ENCODE measurements around the gene SAMD9. TPM values are rescaled to one million over a fixed set of nuclear protein-coding genes. Genes with fewer than 3 reads are reported as not detected.

Gene SAMD9
- total RNA-seq, 1 experiment from 2014 or later = 74.8 TPM

DNA sequence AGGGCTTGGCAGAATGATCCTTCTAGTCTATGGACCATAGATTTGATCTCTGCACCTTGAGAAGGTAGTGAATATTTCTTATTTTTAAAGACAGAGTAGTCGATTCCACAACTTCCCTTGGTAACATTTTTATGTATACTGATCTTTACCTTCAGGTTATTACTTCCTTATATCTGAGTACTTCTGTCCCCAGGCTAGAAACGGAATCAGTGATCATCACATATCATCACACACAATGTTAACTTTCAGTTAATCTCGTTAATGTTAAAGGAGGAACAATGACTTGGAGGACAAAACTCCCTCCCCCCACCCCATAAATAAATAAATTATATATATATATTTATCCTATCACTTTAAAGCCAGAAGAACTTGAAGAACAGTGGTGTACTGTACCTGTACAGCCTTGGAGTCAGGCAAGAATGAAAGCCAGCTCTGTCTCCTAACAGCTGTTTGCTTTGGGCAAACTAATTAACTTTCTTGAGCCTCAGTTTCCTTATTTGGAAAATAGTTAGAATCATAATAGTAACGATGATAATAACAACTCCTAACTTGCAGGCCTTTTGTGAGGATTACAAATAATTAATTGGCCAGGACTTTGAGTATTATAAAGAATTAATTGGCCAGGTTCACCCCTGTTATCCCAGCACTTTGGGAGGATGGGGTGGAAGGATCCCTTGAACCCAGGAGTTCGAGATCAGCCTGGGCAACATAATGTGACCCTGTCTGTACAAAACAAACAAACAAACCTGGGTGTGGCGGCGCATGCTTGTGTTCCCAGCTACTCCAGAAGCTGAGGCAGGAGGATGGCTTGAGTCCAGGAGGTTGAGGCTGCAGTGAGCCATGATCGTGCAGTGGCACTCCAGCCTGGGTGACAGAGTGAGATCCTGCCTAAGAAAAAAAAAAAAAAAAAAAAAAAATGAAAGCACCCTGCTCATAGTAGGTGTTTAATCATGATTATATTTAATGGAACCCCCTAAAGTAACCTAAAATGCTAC is 63.5 kb downstream of the SAMD9 start:
- intact Hi-C loops (cut with micrococcal nuclease; ENCODE audit: unreplicated experiment) = loop anchor here (10.0 kb wide), 1 partner anchor 529 kb away; the partner anchor contains the start of genes PEX1 and RBM48
- TF ChIP-seq, protein P1, sequence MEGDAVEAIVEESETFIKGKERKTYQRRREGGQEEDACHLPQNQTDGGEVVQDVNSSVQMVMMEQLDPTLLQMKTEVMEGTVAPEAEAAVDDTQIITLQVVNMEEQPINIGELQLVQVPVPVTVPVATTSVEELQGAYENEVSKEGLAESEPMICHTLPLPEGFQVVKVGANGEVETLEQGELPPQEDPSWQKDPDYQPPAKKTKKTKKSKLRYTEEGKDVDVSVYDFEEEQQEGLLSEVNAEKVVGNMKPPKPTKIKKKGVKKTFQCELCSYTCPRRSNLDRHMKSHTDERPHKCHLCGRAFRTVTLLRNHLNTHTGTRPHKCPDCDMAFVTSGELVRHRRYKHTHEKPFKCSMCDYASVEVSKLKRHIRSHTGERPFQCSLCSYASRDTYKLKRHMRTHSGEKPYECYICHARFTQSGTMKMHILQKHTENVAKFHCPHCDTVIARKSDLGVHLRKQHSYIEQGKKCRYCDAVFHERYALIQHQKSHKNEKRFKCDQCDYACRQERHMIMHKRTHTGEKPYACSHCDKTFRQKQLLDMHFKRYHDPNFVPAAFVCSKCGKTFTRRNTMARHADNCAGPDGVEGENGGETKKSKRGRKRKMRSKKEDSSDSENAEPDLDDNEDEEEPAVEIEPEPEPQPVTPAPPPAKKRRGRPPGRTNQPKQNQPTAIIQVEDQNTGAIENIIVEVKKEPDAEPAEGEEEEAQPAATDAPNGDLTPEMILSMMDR (IDR thresholded peaks at IDR 0.05; ENCODE audit: unreplicated experiment) = no peak

DNA sequence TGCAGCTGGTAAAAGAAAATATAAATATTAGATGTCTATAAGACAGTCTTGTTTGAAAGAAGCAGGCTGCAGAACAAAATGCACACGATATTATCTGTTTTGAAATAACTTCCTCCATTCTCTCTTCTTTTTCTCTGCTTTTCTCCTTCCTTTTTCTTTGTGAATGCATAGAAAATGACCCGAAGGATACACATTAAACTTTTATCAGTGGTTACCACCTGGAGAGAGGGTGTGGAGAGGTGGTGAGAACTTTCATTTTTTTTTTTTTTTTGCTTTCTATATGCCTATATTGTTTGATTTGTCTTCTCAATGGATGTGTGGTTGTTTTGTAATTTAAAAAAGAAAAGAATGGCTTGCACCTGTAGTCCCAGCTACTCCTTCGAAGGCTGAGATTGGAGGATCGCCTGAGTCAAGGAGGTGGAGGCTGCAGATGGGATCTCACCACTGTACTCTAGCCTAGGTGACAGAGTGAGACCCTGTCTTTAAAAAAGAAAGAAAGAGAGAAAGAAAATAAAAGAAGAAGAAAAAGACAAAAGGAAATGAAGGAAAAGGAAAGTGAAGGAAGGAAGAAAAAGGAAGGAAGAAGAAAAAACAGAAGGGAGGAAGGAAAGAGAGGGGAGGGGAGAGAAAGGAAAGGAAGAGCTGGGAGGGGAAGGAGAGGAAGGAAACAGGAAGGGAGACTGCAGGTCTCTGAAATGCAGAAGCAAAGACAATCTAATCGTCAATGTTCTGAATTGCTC is 64.4 kb downstream of the SAMD9 start:
- CTCF ChIA-PET = no interaction called here
- no peaks in the 10 kb centered on the region for H3K27me3 Mint-ChIP-seq (ENCODE audit: unreplicated experiment)
- no peaks in the 10 kb centered on the region for H3K9me3 Mint-ChIP-seq (ENCODE audit: low read depth, unreplicated experiment)
- TF ChIP-seq, protein P1 (IDR thresholded peaks at IDR 0.05; ENCODE audit: unreplicated experiment) = no peak
- DNase-seq = no peak
- peaks cover 9% of the 10 kb centered on the region for H3K4me1 Mint-ChIP-seq (ENCODE audit: low read depth, unreplicated experiment)
- H3K4me3 Mint-ChIP-seq (ENCODE audit: low read depth, unreplicated experiment) = no peak overlapping the region
- intact Hi-C loops (cut with micrococcal nuclease; ENCODE audit: unreplicated experiment) = loop anchor here (10.0 kb wide), 1 partner anchor 529 kb away; the partner anchor contains the start of genes PEX1 and RBM48
- no peak overlapping the region for H3K27ac Mint-ChIP-seq (ENCODE audit: unreplicated experiment)
- no TSS peak for BruUV-seq (replicated peaks)
- no peaks in the 10 kb centered on the region for H3K36me3 Mint-ChIP-seq (ENCODE audit: insufficient read depth, unreplicated experiment)

More for the DNA sequence above, 63.5 kb downstream of the SAMD9 start:
- Mint-ChIP-seq H3K9me3 (ENCODE audit: low read depth, unreplicated experiment) (no peaks in the 10 kb centered on the region), H3K36me3 (ENCODE audit: insufficient read depth, unreplicated experiment) (no peaks in the 10 kb centered on the region), H3K4me3 (ENCODE audit: low read depth, unreplicated experiment) (no peak overlapping the region), H3K27me3 (ENCODE audit: unreplicated experiment) (no peaks in the 10 kb centered on the region), H3K4me1 (ENCODE audit: low read depth, unreplicated experiment) (peaks cover 9% of the 10 kb centered on the region), H3K27ac (ENCODE audit: unreplicated experiment) (no peak overlapping the region)
- CTCF ChIA-PET = interaction anchor here (0.7 kb wide), 1 partner anchor 336 kb away, joined by 4 read pairs; no protein-coding TSS in a partner anchor
- BruUV-seq (replicated peaks) = no TSS peak
- DNase-seq = no peak

- Mint-ChIP-seq H3K4me1 (ENCODE audit: low read depth, unreplicated experiment) (peaks cover 9% of the 10 kb centered on the region), H3K9me3 (ENCODE audit: low read depth, unreplicated experiment) (no peaks in the 10 kb centered on the region), H3K27me3 (ENCODE audit: unreplicated experiment) (no peaks in the 10 kb centered on the region), H3K4me3 (ENCODE audit: low read depth, unreplicated experiment) (no peak overlapping the region), H3K36me3 (ENCODE audit: insufficient read depth, unreplicated experiment) (no peaks in the 10 kb centered on the region), H3K27ac (ENCODE audit: unreplicated experiment) (no peak overlapping the region)
- DNase-seq = no peak
- intact Hi-C loops (cut with micrococcal nuclease; ENCODE audit: unreplicated experiment) = loop anchor here (10.0 kb wide), 1 partner anchor 527 kb away; the partner anchor contains the start of genes PEX1 and RBM48
- CTCF ChIA-PET = no interaction called here
- TF ChIP-seq, protein P1 (IDR thresholded peaks at IDR 0.05; ENCODE audit: unreplicated experiment) = no peak
- BruUV-seq (replicated peaks) = no TSS peak
These were observed 66.1 kb downstream of the SAMD9 start for GRCh38 chr7:93051660-93052059.

Other genes starting within 250 kb of the SAMD9 start
- gene SAMD9L, start 30.4 kb upstream of the SAMD9 start, total RNA-seq (2022) = 25.9 and 60.8 TPM in 2 replicates
- not detected in 2 replicates for gene HEPACAM2, start 108.5 kb upstream of the SAMD9 start, total RNA-seq (2022)
- gene VPS50, start 114.4 kb upstream of the SAMD9 start, total RNA-seq (2022) = 31.6 and 36.9 TPM in 2 replicates

Data from Calu3 (cell line).